Activated CD8-positive, alpha-beta T cell treated with anti-CD3 and anti-CD28 coated beads, Interleukin-2, amount 10 ng/mL, durations not matched to agents 7 days and 5 days (primary cell): ENCODE results near the gene ARID5A. TPM values are rescaled to one million over a fixed set of nuclear protein-coding genes. Genes with fewer than 3 reads are reported as not detected.
A peak's percentile ranks its signal among the peaks of the same experiment; 100 is the strongest.

Source experiments
- ATAC-seq: fragments of 150-1000 bp; cut with Tn5 transposase; one replicate; pipeline ENCODE4 v1.10.0; 2021; ENCODE audit warnings: moderate library complexity
- CTCF ChIA-PET: fragments of 350-600 bp; sonication (Branson Sonifier 250); formaldehyde crosslinking; loops from one replicate; lab custom pipeline; 2021; ENCODE audit warnings: antibody characterized with exemption; lab: Charles Lee
- POLR2A ChIA-PET: fragments of 350-600 bp; sonication (Branson Sonifier 250); formaldehyde crosslinking; loops from one replicate; lab custom pipeline; 2021; ENCODE audit warnings: antibody characterized with exemption; lab: Charles Lee
- DNase-seq: peaks from one replicate; pipeline ENCODE4 v3.0.0-alpha.2; 2020
- H3K27ac Mint-ChIP-seq: one replicate; pipeline ENCODE4 v1.8.0; 2021; ENCODE audit warnings: mild to moderate bottlenecking, mixed read lengths
- H3K27me3 Mint-ChIP-seq: one replicate; pipeline ENCODE4 v1.8.0; 2021; ENCODE audit warnings: low read depth, mixed read lengths
- H3K36me3 Mint-ChIP-seq: one replicate; pipeline ENCODE4 v1.8.0; 2021; ENCODE audit warnings: low read depth, mixed read lengths
- H3K4me1 Mint-ChIP-seq: one replicate; pipeline ENCODE4 v1.8.0; 2021; ENCODE audit warnings: low read depth, mixed read lengths
- H3K4me3 Mint-ChIP-seq: one replicate; pipeline ENCODE4 v1.8.0; 2021; ENCODE audit warnings: mild to moderate bottlenecking, mixed read lengths
- H3K9me3 Mint-ChIP-seq: one replicate; pipeline ENCODE4 v1.8.0; 2022; ENCODE audit warnings: mixed read lengths; ENCODE audit not compliant: insufficient read depth
- total RNA-seq, 2 experiments: library from RNA; stranded (reverse); gene quantifications; one replicate each; pipeline ENCODE4 v1.2.3, GENCODE V29; 2021

Gene ARID5A
- total RNA-seq, 2 experiments from 2014 or later, result 37.7 to 40.1 TPM

DNA sequence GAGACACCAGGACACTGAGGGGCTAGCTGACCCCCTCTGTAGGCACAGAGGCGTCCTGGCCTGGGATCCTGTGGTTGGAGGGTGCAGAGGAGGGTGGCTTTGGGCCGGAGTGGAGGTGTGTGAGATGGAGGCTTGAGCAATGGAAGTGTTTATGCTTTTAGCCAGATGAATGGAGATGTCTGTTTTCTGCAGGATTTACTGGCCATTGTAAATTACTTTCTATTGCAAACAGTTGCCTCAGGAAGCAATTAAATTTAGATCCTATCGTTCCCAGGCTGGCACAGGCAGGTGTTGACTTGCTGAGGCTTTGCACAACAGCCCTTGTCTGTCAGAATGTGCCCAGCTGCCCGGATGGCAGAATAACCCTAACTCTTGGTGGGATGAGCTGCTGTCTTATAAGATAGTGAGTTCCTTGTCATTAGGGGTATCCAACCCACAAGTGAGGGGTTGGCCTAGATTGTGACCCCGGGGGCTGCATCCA is 1.8 kb upstream of the ARID5A start:
- no peak for DNase-seq
- H3K4me3 Mint-ChIP-seq, result no peak overlapping the region
- no peak overlapping the region for H3K27ac Mint-ChIP-seq
- ATAC-seq, result no peak
- POLR2A ChIA-PET, result interaction anchor here (5.4 kb wide), 1 partner anchor 9 kb away, joined by 99 read pairs; no protein-coding TSS in a partner anchor
- H3K36me3 Mint-ChIP-seq, result peaks cover 5% of the 10 kb centered on the region
- CTCF ChIA-PET, result interaction anchor here (1.8 to 5.5 kb wide), 4 partner anchors 7 to 226 kb away, joined by 5 to 56 read pairs (median 18); partner anchors contain the start of gene CNNM4
- H3K9me3 Mint-ChIP-seq, result no peaks in the 10 kb centered on the region
- peaks cover 67% of the 10 kb centered on the region for H3K4me1 Mint-ChIP-seq
- no peaks in the 10 kb centered on the region for H3K27me3 Mint-ChIP-seq

DNA sequence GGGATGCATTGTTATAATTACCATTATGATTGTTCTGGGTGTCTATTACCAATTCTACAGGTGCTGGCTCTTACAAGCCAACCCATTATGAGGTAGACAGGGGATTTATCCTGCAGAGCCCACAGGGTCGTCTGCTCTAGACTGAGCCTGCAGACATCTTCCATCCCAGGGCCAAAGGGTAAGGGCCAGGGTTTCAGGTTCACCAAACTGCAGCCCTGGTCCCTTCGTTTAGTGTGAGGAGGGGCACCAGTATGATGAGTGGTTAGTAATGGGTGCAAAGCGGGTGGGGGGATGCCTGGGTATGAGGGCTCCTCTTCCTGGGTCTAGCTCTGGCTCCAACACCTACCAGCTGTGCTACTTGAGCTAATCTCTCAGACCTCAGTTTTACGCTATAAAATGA is 1.2 kb upstream of the ARID5A start:
- ChIA-PET CTCF (interaction anchor here (1.8 to 5.5 kb wide), 3 partner anchors 8 to 225 kb away, joined by 5 to 56 read pairs (median 27); partner anchors contain the start of gene CNNM4), POLR2A (interaction anchor here (0.5 to 5.4 kb wide), 2 partner anchors 9 to 200 kb away, joined by 3 to 99 read pairs; no protein-coding TSS in a partner anchor)
- H3K4me3 Mint-ChIP-seq, result no peak overlapping the region
- no peak for DNase-seq
- no peaks in the 10 kb centered on the region for H3K9me3 Mint-ChIP-seq
- H3K27ac Mint-ChIP-seq, result no peak overlapping the region
- peaks cover 11% of the 10 kb centered on the region for H3K36me3 Mint-ChIP-seq
- ATAC-seq, result no peak
- H3K27me3 Mint-ChIP-seq, result no peaks in the 10 kb centered on the region
- H3K4me1 Mint-ChIP-seq, result peaks cover 67% of the 10 kb centered on the region

GRCh38 chr2:96537066-96537733 is 648 bp downstream of the ARID5A start:
- Mint-ChIP-seq H3K4me1 (peaks cover 59% of the 10 kb centered on the region), H3K36me3 (peaks cover 25% of the 10 kb centered on the region), H3K27ac (peak overlapping the region; percentile 82), H3K9me3 (no peaks in the 10 kb centered on the region), H3K27me3 (no peaks in the 10 kb centered on the region), H3K4me3 (peak overlapping the region; percentile 83)
- ATAC-seq (peak; percentile 53), DNase-seq (peak; percentile 96)
- ChIA-PET CTCF (interaction anchor here (1.2 to 8.0 kb wide), 11 partner anchors 9 to 216 kb away, joined by 3 to 90 read pairs (median 7); no protein-coding TSS in a partner anchor), POLR2A (interaction anchor here (0.6 to 5.4 kb wide), 24 partner anchors 8 to 531 kb away, joined by 3 to 99 read pairs (median 4); partner anchors contain the start of genes KANSL3 and STARD7)

DNA sequence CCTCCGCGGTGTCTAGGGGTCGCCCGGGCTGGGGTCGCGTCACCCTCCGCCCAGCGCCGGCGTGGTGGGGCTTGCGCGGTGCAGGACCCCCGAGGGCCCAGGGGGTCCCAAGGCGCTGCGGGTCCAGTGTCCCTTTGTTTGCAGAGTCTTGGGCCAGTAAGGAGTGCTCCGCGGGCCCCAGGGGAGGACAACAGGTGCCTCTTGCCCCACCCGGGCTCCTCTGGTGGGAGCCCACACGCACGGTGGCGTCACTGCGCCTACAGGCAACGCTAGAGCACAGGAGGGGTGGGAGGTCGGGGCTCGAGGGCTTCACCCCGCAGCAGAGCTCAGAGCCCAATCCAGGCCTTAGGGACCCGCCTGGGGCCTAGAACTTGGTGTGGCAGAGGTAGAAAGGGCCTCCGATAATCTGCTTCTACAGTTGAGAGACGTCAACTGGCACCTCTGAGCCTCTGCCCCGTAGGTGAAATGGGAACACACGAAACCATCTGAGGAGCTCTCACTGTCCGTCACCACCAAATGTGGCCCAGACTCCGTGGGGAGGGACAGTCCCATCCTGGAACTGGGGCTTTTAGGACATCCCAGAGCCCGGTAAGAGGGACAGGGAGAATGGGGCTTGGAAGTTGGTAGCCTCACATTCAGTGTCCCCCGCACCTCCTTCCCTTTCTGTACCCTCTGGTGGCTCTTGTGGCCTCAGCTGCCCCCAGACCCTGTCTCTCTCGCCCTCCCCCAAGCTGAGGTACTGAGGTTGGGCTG is 1.4 kb downstream of the ARID5A start:
- H3K36me3 Mint-ChIP-seq, result peaks cover 31% of the 10 kb centered on the region
- CTCF ChIA-PET, result interaction anchor here (1.1 to 8.0 kb wide), 12 partner anchors 10 to 425 kb away, joined by 3 to 90 read pairs (median 6); no protein-coding TSS in a partner anchor

GRCh38 chr2:96538487-96539214 is 2.1 kb downstream of the ARID5A start:
- H3K4me3 Mint-ChIP-seq, result peak overlapping the region; percentile 83
- ATAC-seq (peak; percentile 40), DNase-seq (peak; percentile 93)
- H3K9me3 Mint-ChIP-seq, result no peaks in the 10 kb centered on the region
- CTCF ChIA-PET, result interaction anchor here (1.1 to 8.0 kb wide), 13 partner anchors 9 to 424 kb away, joined by 3 to 90 read pairs (median 5); no protein-coding TSS in a partner anchor
- POLR2A ChIA-PET, result interaction anchor here (0.8 to 5.4 kb wide), 20 partner anchors 8 to 402 kb away, joined by 3 to 99 read pairs (median 4); partner anchors contain the start of genes NCAPH, SNRNP200 and STARD7
- H3K27me3 Mint-ChIP-seq, result no peaks in the 10 kb centered on the region
- peaks cover 38% of the 10 kb centered on the region for H3K36me3 Mint-ChIP-seq
- H3K4me1 Mint-ChIP-seq, result peaks cover 57% of the 10 kb centered on the region
- peak overlapping the region; percentile 82 for H3K27ac Mint-ChIP-seq

More for the DNA sequence above, 1.4 kb downstream of the ARID5A start:
- POLR2A ChIA-PET, result interaction anchor here (0.7 to 5.4 kb wide), 24 partner anchors 8 to 403 kb away, joined by 3 to 99 read pairs (median 4); partner anchors contain the start of genes NCAPH, SNRNP200 and STARD7
- DNase-seq (peak; percentile 65), ATAC-seq (peak; percentile 13)
- Mint-ChIP-seq H3K27me3 (no peaks in the 10 kb centered on the region), H3K4me1 (peaks cover 58% of the 10 kb centered on the region), H3K4me3 (peak overlapping the region; percentile 83), H3K27ac (peak overlapping the region; percentile 82), H3K9me3 (no peaks in the 10 kb centered on the region)

DNA sequence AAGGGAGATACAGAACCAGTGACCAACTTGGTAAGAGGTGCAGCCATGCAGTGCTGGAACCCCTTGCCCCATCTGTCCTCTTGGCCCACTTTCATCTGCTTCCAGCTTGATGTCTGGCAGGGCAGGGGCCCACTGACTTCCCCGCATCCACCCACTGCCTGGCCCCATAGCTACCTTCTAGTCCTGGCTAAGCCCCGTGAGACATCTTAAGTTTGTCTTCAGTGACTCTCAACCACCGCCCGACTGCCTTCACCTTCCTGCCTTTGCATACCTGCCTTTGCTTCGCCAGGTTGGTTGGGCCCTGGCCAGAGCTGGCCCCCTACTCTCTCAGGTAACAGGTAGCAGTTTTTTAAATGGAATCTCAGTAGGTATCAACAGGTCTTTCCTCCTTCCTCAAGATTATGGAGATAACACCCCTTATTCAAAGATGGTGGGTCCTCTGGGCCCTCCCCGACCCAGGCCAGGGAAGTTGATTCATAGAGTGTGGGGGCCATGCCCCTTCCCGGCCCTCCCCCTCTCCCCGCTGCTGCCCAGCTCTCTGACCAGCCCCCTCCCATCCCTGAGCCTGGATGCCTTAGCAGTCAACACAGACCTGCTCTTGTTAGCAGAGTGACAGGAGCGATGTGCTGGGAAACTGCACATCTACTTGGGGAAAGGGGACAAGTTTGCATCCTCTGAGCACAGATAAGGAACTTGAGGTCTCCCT is 2.8 kb downstream of the ARID5A start:
- Mint-ChIP-seq H3K4me1 (peaks cover 61% of the 10 kb centered on the region), H3K27ac (peak overlapping the region; percentile 82), H3K36me3 (peaks cover 46% of the 10 kb centered on the region), H3K4me3 (peak overlapping the region; percentile 83), H3K9me3 (no peaks in the 10 kb centered on the region), H3K27me3 (no peaks in the 10 kb centered on the region)
- ATAC-seq (peak; percentile 6), DNase-seq (peak; percentile 24)
- CTCF ChIA-PET, result interaction anchor here (0.9 to 8.0 kb wide), 8 partner anchors 8 to 224 kb away, joined by 3 to 90 read pairs (median 14); no protein-coding TSS in a partner anchor
- POLR2A ChIA-PET, result interaction anchor here (0.8 to 5.4 kb wide), 10 partner anchors 9 to 401 kb away, joined by 3 to 99 read pairs (median 8); partner anchors contain the start of gene SNRNP200

DNA sequence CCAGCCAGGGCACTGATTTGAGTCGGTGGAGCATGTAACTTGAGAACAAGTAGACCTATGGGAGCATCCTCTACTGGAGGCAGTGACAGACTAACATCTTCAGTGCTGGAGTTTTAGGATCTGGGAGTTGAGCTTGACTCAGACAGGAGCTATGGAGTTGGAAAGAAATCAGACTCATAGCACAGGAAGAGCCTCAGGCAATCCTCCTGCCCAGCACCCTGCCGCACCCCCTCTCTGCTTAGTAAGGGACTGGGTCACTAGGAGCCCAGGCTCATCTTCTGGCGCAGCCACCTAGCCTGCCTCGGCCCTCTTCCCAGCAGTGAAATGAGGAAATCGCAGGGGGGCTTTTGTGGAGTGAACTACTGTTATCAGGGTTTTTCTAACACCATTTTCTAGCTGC is 3.6 kb downstream of the ARID5A start:
- ChIA-PET CTCF (interaction anchor here (0.9 to 8.0 kb wide), 3 partner anchors 12 to 133 kb away, joined by 4 to 90 read pairs (median 26); no protein-coding TSS in a partner anchor), POLR2A (interaction anchor here (0.5 to 5.4 kb wide), 5 partner anchors 8 to 15 kb away, joined by 3 to 99 read pairs (median 7); no protein-coding TSS in a partner anchor)
- no peaks in the 10 kb centered on the region for H3K27me3 Mint-ChIP-seq
- H3K36me3 Mint-ChIP-seq, result peaks cover 51% of the 10 kb centered on the region
- ATAC-seq, result no peak
- H3K4me3 Mint-ChIP-seq, result peak overlapping the region; percentile 83
- H3K4me1 Mint-ChIP-seq, result peaks cover 65% of the 10 kb centered on the region
- DNase-seq, result no peak
- peak overlapping the region; percentile 82 for H3K27ac Mint-ChIP-seq
- H3K9me3 Mint-ChIP-seq, result no peaks in the 10 kb centered on the region

DNA sequence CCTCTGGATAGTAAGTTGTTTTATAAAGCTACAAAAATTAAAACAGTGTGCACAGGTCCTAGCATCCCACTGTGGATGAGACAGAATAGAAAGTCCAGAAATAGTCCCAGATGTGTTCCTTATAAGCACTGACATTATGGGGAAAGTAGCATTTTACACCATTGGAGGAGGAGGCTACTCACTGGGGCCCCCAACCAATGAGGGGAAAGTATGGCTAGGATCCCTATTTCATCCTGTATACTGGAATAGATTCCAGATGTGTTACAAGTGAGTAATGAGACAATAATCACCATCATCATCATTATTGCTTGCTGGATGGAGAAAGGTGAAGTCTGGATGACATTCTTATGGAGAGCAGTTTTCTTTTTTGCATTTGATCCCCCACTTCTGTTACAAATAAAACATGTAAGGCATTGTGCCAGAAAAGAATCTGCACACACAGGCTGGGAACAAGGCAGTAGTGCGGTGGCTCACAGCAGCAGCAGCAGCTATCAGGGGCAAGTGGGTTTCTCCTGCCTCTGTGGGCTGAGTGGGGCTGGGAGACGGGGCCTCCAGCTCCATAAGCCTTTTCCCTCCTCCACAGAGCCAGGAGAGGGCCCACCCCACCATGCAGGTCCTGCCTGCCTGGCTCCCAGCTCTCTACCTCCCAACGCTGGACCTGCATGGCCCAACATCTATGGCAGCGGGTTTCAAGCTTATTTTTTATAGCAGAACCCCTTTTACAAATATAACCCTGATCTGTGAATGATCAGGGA is 5.0 kb downstream of the ARID5A start:
- POLR2A ChIA-PET, result interaction anchor here (0.9 to 1.2 kb wide), 2 partner anchors 13 to 15 kb away, joined by 4 to 6 read pairs; no protein-coding TSS in a partner anchor
- CTCF ChIA-PET, result interaction anchor here (1.3 to 8.0 kb wide), 2 partner anchors 13 to 135 kb away, joined by 3 to 90 read pairs; no protein-coding TSS in a partner anchor
- H3K27ac Mint-ChIP-seq, result no peak overlapping the region
- peaks cover 63% of the 10 kb centered on the region for H3K36me3 Mint-ChIP-seq
- ATAC-seq, result no peak
- H3K9me3 Mint-ChIP-seq, result no peaks in the 10 kb centered on the region
- no peak overlapping the region for H3K4me3 Mint-ChIP-seq
- no peak for DNase-seq
- H3K27me3 Mint-ChIP-seq, result no peaks in the 10 kb centered on the region
- H3K4me1 Mint-ChIP-seq, result peaks cover 69% of the 10 kb centered on the region

DNA sequence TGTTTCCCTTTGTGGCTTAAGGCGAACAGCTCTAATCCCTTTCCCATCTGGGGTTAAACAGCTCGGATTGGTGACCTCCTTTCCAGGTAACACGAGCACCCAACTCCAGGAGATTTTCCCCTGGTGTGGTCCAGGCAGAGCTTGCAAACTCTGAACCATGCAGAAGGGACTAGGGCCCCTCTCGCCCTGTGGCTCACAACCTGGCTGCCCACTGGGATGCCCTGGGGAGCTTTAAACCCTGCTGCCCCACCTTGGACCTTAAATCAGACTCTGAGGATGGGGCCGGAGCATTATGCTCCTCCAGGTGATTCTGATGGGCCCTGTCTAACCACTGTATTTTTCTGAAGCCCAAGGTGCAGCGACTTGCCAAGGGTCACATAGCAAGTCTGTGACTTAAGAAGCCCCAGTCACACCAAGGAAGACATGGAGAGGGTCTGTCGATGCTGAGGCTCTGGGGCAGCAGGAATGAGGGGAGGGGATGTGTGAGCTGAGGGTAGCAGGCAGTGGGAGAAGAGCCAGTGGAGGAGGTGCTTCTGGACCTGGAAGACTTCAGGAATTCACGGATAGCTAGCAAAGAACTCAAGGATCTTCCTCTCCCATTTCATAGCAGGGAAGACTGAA is 5.9 kb downstream of the ARID5A start:
- POLR2A ChIA-PET, result interaction anchor here (0.9 kb wide), 1 partner anchor 14 kb away, joined by 4 read pairs; no protein-coding TSS in a partner anchor
- CTCF ChIA-PET, result interaction anchor here (8.0 kb wide), 1 partner anchor 12 kb away, joined by 90 read pairs; no protein-coding TSS in a partner anchor
- no peak overlapping the region for H3K4me3 Mint-ChIP-seq
- H3K27ac Mint-ChIP-seq, result no peak overlapping the region
- H3K36me3 Mint-ChIP-seq, result peaks cover 68% of the 10 kb centered on the region
- H3K4me1 Mint-ChIP-seq, result peaks cover 75% of the 10 kb centered on the region
- H3K9me3 Mint-ChIP-seq, result no peaks in the 10 kb centered on the region
- no peak for DNase-seq
- no peak for ATAC-seq
- no peaks in the 10 kb centered on the region for H3K27me3 Mint-ChIP-seq
